ENCODE data around the gene CD164.
A peak's percentile ranks its signal among the peaks of the same experiment; 100 is the strongest.
"Not testable (repeated sequence)": the region's sequence is repeated elsewhere in the genome, so short reads cannot be mapped to it uniquely, and the experiment has no call there.

CD164 gene

GRCh38 chr6:109340811-109341210 is 41.5 kb downstream of the CD164 start:
- no peak for FAIRE-seq

GRCh38 chr6:109339906-109340678 is 42.2 kb downstream of the CD164 start:
- FAIRE-seq: no peak

- FAIRE-seq: no peak
Measured at GRCh38 chr6:109336221-109336961, 45.9 kb downstream of the CD164 start.

GRCh38 chr6:109333870-109334269 is 48.4 kb downstream of the CD164 start:
- not testable (repeated sequence) for FAIRE-seq

- FAIRE-seq: no peak
Measured at GRCh38 chr6:109332748-109333147, 49.5 kb downstream of the CD164 start.

- FAIRE-seq: no peak
Measured at GRCh38 chr6:109331081-109331480, 51.2 kb downstream of the CD164 start.

- FAIRE-seq: no peak
Measured at GRCh38 chr6:109330263-109330662, 52.0 kb downstream of the CD164 start.

- FAIRE-seq: no peak
Measured at GRCh38 chr6:109328629-109329028, 53.6 kb downstream of the CD164 start.

GRCh38 chr6:109327959-109328358 is 54.3 kb downstream of the CD164 start:
- no peak for FAIRE-seq

- no peak for FAIRE-seq
Measured at GRCh38 chr6:109327491-109327890, 54.8 kb downstream of the CD164 start.

GRCh38 chr6:109326351-109326750 is 55.9 kb downstream of the CD164 start:
- no peak for FAIRE-seq

- FAIRE-seq: no peak
Measured at GRCh38 chr6:109325400-109325801, 56.9 kb downstream of the CD164 start.

GRCh38 chr6:109323241-109323640 is 59.0 kb downstream of the CD164 start:
- FAIRE-seq: no peak

GRCh38 chr6:109322825-109323224 is 59.4 kb downstream of the CD164 start:
- no peak for FAIRE-seq

GRCh38 chr6:109321752-109322151 is 60.5 kb downstream of the CD164 start:
- no peak for FAIRE-seq

GRCh38 chr6:109320072-109320471 is 62.2 kb downstream of the CD164 start:
- FAIRE-seq: no peak

GRCh38 chr6:109318328-109318876 is 63.9 kb downstream of the CD164 start:
- peak; percentile 95 for FAIRE-seq

GRCh38 chr6:109316909-109317308 is 65.4 kb downstream of the CD164 start:
- FAIRE-seq: no peak
